Heart right ventricle (tissue), 16 donors: Measurements from ENCODE around the gene BEST4. TPM values are rescaled to one million over a fixed set of nuclear protein-coding genes. Genes with fewer than 3 reads are reported as not detected.
"Not testable (repeated sequence)": the region's sequence is repeated elsewhere in the genome, so short reads cannot be mapped to it uniquely, and the experiment has no call there.

ENCODE experiments used
- ATAC-seq, 8 donors: fragments of 200-7000 bp; cut with Tn5 transposase; one replicate each; pipeline ENCODE4 v1.9.1; 2020; ENCODE audit warnings: mild to moderate bottlenecking in 8 of 8, moderate library complexity in 8 of 8, moderate number of reproducible peaks in 1 of 8
- DNase-seq, 2 donors: peaks; one replicate each; pipeline ENCODE4 v3.0.0-alpha.2; 2020
- H3K27ac ChIP-seq, 10 donors: fragments of 200-600 bp; sonication (generic) in 2 of 10; one replicate each; pipeline versions ENCODE4 v1.5.0 to v1.8.0; 2020 to 2022; ENCODE audit warnings: mild to moderate bottlenecking in 3 of 10
- H3K27me3 ChIP-seq, 7 donors: fragments of 200-600 bp; one replicate each; pipeline ENCODE4 v1.8.0; 2021 to 2022; ENCODE audit warnings: mild to moderate bottlenecking in 2 of 7
- H3K36me3 ChIP-seq, 9 donors: fragments of 200-600 bp; sonication (generic) in 1 of 9; one replicate each; pipeline versions ENCODE4 v1.5.0 to v1.8.0; 2020 to 2022; ENCODE audit warnings: mild to moderate bottlenecking in 2 of 9
- H3K4me1 ChIP-seq, 9 donors: fragments of 200-600 bp; sonication (generic) in 1 of 9; one replicate each; pipeline versions ENCODE4 v1.5.0 to v1.8.0; 2020 to 2022; ENCODE audit warnings: mild to moderate bottlenecking in 4 of 9
- H3K4me3 ChIP-seq, 10 donors: fragments of 200-600 bp; sonication (generic) in 2 of 10; one replicate each; pipeline versions ENCODE4 v1.5.0 to v1.8.0; 2020 to 2022; ENCODE audit warnings: mild to moderate bottlenecking in 7 of 10, moderate library complexity in 2 of 10
- H3K9me3 ChIP-seq, 11 donors: fragments of 200-600 bp in 10 of 11; sonication (generic) in 2 of 11; one replicate each; pipeline versions ENCODE4 v1.5.0 to v1.8.0; 2013 to 2022; ENCODE audit warnings: mild to moderate bottlenecking in 2 of 11, control low read depth in 1 of 11, moderate library complexity in 1 of 11
- CTCF ChIP-seq, 9 donors: fragments of 200-600 bp; sonication (generic) in 2 of 9; IDR thresholded peaks; one replicate each; pipeline versions ENCODE4 v1.5.0 to v1.8.0; 2021 to 2022; ENCODE audit warnings: antibody characterized with exemption in 9 of 9, mild to moderate bottlenecking in 5 of 9, moderate library complexity in 1 of 9
- WGBS, 2 donors: extraction: QIAGEN DNeasy Blood & Tissue Kit; methylation state at CpG; one replicate each; pipeline ENCODE4 v1.1.7; 2013; ENCODE audit warnings: inconsistent platforms in 1 of 2; 5-methylcytosine and 5-hydroxymethylcytosine counted together
- intact Hi-C, 10 donors: fragments of 100-400 bp; cut with DNase I; formaldehyde crosslinking; loops; one replicate each; pipeline versions ENCODE4 v1.11.1 to v1.14.2; 2022
- polyA plus RNA-seq, 2 donors: library from polyadenylated mRNA; stranded (reverse); fragments of 200-250 nt; gene quantifications; one replicate each; pipeline ENCODE4 v1.2.3, GENCODE V29; 2013
- total RNA-seq, 10 donors: library from RNA; stranded (reverse); fragmentation: NEBNext Ultra II Directional in 3 of 10; extraction: Animal tissue kit (Norgen Biotek cat#: 25700) in 3 of 10; gene quantifications; one replicate each; pipeline versions ENCODE4 v1.2.1 to v1.2.4, GENCODE V29; 2021 to 2023
- donor health status: Arrhythmogenic right ventricular cardiomyopathy.
- donor health status: ischemic (EF 13 %, LVEDD 7.1; RV severe dilation, severe dysfunction).
- donor health status: healthy with polysubstance abuse.
- donor health status: DM: no; HTN: yes; CAD: no.
- donor health status: DM: no; HTN: no; CAD: no.
- donor health status: ischemic (EF 25% LVEDD 6.9; RV normal size, moderate dysfunction).
- donor health status: ischemic (EF 25% LVEDD 5.7; RV mildly dilated, moderate dysfunction).
- donor health status: healthy.
- donor health status: DM: yes; HTN: yes; CAD: no.
- donor health status: Ischemic cardiomyopathy.
- donor health status: ischemic (EF 35%, LVEDD 5.7; RV mildly dilated, moderate dysfunction).
- donor health status: nonischemic (EF 11% LVEDD 7.7; RV severe dilation, severe dysfunction).
- donor health status: DM: yes; HTN: yes; CAD: no.
- donor health status: PGD.
- donor health status: ischemic (EF 29% LVEDD 5.4; RV normal size, mild dysfunction).
- donor health status: nonischemic (EF 23%, LVEDD 6.1; RV moderate dilation, normal function).

BEST4 gene
- total and polyA plus RNA-seq, 12 donors, result 0.07 to 0.44 (median 0.16) TPM; not detected in 5

GRCh38 chr1:44740179-44740617 is 47.8 kb downstream of the BEST4 start:
- H3K27ac ChIP-seq, result peak overlapping the region in 3 of 10 donors; percentile 67 to 91 (median 72)
- intact Hi-C loops, result no loop called here

GRCh38 chr1:44739307-44740178 is 48.4 kb downstream of the BEST4 start, which contains the start of gene KIF2C:
KIF2C (plus strand) TSS chr1:44739837; CDS start chr1:44739933, 96 bp downstream.
- Histone ChIP-seq H3K27ac (peak within 1 kb of the TSS; percentile 34 to 91 (median 82)), H3K4me1 (peaks cover 0 to 11% (median 8%) of the 10 kb centered on the region in 9 donors), H3K9me3 (no peaks in the 10 kb centered on the region), H3K4me3 (peak within 1 kb of the TSS; percentile 31 to 64 (median 52)), H3K27me3 (no peaks in the 10 kb centered on the region), H3K36me3 (peaks cover 0 to 13% (median 0%) of the 10 kb centered on the region in 9 donors)
- 0 to 1% methylated on average over 57 of the region's 57 CpGs for WGBS, 2 donors
- ATAC-seq, result peak; percentile 99 to 100 (median 100)
- peak; percentile 97 for DNase-seq
- intact Hi-C loops, result loop anchor here in 5 of 10 donors (1.0 to 10.0 kb wide), 5 partner anchors 8 to 565 kb away; partner anchors contain the start of genes RPS8 (in 2 of the 5) and RNU5D-1 (in 1 of the 5)
- TF ChIP-seq CTCF (IDR thresholded peaks at IDR 0.05), result peak in 3 of 9 donors; percentile 15 to 31 (median 18)

More at GRCh38 chr1:44740179-44740617, 47.8 kb downstream of the BEST4 start:
- peaks cover 0 to 18% (median 0%) of the 10 kb centered on the region in 9 donors for H3K36me3 ChIP-seq
- peak overlapping the region in 9 of 10 donors; percentile 36 to 64 (median 53) for H3K4me3 ChIP-seq
- no peak for TF ChIP-seq CTCF (IDR thresholded peaks at IDR 0.05)
- no peaks in the 10 kb centered on the region for H3K27me3 ChIP-seq
- DNase-seq, result no peak
- ATAC-seq, result peak in 2 of 8 donors; percentile 8 to 9
- WGBS, 2 donors, result 2 to 5% methylated on average over 14 of the region's 14 CpGs
- H3K9me3 ChIP-seq, result no peaks in the 10 kb centered on the region
- H3K4me1 ChIP-seq, result peaks cover 0 to 11% (median 8%) of the 10 kb centered on the region in 9 donors

GRCh38 chr1:44738953-44739306 is 49.0 kb downstream of the BEST4 start:
- H3K27me3 ChIP-seq, H3K9me3 ChIP-seq, H3K36me3 ChIP-seq, DNase-seq: not testable (repeated sequence)
- peaks cover 0 to 11% (median 8%) of the 10 kb centered on the region in 9 donors for H3K4me1 ChIP-seq
- intact Hi-C loops, result loop anchor here in 5 of 10 donors (1.0 to 10.0 kb wide), 5 partner anchors 8 to 566 kb away; partner anchors contain the start of genes RPS8 (in 2 of the 5) and RNU5D-1 (in 1 of the 5)
- peak overlapping the region; percentile 34 to 91 (median 82) for H3K27ac ChIP-seq
- H3K4me3 ChIP-seq, result peak overlapping the region; percentile 31 to 64 (median 52)
- 56 to 87% methylated on average over 1 of the region's 1 CpG for WGBS, 2 donors
- ATAC-seq, result peak in 1 of 8 donors; percentile 3

GRCh38 chr1:44735992-44736391 is 52.0 kb downstream of the BEST4 start:
- intact Hi-C loops, result loop anchor here in 4 of 10 donors (5.0 to 10.0 kb wide), 3 partner anchors 41 to 569 kb away; partner anchors contain the start of gene RPS8 (in 1 of the 4)
- Histone ChIP-seq H3K9me3 (no peaks in the 10 kb centered on the region), H3K27me3 (no peaks in the 10 kb centered on the region), H3K4me1 (peaks cover 3 to 32% (median 8%) of the 10 kb centered on the region in 9 donors), H3K27ac (no peak overlapping the region), H3K36me3 (no peaks in the 10 kb centered on the region), H3K4me3 (no peak overlapping the region)
- no peak for ATAC-seq
- no peak for DNase-seq
- WGBS, 2 donors, result 98 to 100% methylated on average over 1 of the region's 1 CpG
- no peak for TF ChIP-seq CTCF (IDR thresholded peaks at IDR 0.05)
